WTC11 (cell line): ENCODE data around the gene DUT. TPM values are rescaled to one million over a fixed set of nuclear protein-coding genes. Genes with fewer than 3 reads are reported as not detected.

Experiments used
- total RNA-seq: library from RNA; stranded (reverse); gene quantifications from 3 replicates; pipeline ENCODE4 v1.2.3, GENCODE V29; 2021

The DUT gene
- total RNA-seq, 1 experiment from 2014 or later = 204 TPM

Other genes with a start within 250 kb of the DUT start
- gene SLC24A5, start 210.4 kb upstream of the DUT start, total RNA-seq = not detected in 3 replicates
- gene MYEF2, start 153.1 kb upstream of the DUT start, total RNA-seq = 109 to 112 TPM (median 111 TPM) in 3 replicates
- gene CTXN2, start 139.8 kb upstream of the DUT start, total RNA-seq = 0.07 to 0.16 TPM (median 0.07 TPM) in 3 replicates
- 0.15 to 0.39 TPM (median 0.39 TPM) in 3 replicates for gene SLC12A1, start 125.1 kb upstream of the DUT start, total RNA-seq